ENCODE measurements around the gene MOB3B. TPM values are rescaled to one million over a fixed set of nuclear protein-coding genes. Genes with fewer than 3 reads are reported as not detected.
"Not testable (repeated sequence)": the region's sequence is repeated elsewhere in the genome, so short reads cannot be mapped to it uniquely, and the experiment has no call there.

MOB3B gene
- total RNA-seq, 2 experiments from 2014 or later: 0.05 to 0.13 TPM

DNA sequence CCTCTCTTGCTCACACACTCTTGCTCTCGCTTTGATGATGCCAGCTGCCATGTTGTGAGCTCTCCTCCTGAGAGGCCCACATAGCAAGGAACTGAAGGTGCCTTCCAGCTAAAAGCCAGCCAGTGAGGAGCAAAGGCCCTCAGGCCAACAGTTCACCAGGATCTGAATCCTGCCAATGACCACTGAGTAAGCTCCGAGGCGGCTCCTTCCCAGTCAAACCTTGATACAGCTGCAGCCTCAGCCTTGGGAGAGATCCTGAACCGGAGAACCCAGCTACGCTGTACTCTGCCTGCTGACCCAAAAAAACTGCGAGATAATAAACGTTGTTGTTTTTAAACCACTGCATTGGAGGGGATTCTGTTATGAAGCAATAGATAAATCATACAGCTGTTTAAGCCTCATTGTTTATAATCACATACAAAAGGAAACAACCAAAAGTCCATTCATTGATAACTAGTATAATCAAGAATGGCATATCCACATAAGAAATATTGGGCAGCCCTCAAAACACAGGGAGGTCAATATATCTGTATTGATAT, 54.5 kb downstream of the MOB3B start:
- H3K4me3 Mint-ChIP-seq: no peak overlapping the region

DNA sequence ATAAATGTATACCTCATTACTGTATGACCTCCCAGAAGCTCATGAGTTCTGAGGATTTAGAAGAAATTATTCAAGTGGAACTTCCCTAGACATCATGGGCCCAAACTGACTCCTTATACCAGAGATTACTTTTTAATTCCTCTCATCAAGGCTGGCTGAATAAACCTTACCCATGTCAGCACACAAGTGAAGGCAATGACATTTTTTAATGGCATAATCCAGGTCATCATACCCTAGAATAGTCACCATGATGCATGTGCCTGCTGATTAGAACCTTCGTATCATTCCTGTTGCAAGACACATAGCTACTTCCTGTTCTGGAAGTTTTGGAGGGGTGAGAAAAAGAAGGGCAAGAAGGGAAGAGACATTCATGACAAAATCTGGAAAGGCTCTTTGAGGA, 55.3 kb downstream of the MOB3B start:
- DNase-seq: no peak
- Mint-ChIP-seq H3K4me1 (peaks cover under 1% of the 10 kb centered on the region), H3K27me3 (no peaks in the 10 kb centered on the region), H3K27ac (no peak overlapping the region), H3K36me3 (ENCODE audit: low read depth) (no peaks in the 10 kb centered on the region), H3K9me3 (no peaks in the 10 kb centered on the region), H3K4me3 (no peak overlapping the region)
- POLR2A ChIA-PET: no interaction called here
- CTCF ChIA-PET: no interaction called here

More for the DNA sequence above, 54.5 kb downstream of the MOB3B start:
- Mint-ChIP-seq H3K27ac (no peak overlapping the region), H3K4me1 (no peaks in the 10 kb centered on the region), H3K36me3 (ENCODE audit: low read depth) (no peaks in the 10 kb centered on the region), H3K9me3 (no peaks in the 10 kb centered on the region), H3K27me3 (no peaks in the 10 kb centered on the region)
- ChIA-PET CTCF (interaction anchor here (0.9 kb wide), 1 partner anchor 54 kb away, joined by 3 read pairs; the partner anchor contains the start of gene MOB3B), POLR2A (no interaction called here)
- DNase-seq: no peak

DNA sequence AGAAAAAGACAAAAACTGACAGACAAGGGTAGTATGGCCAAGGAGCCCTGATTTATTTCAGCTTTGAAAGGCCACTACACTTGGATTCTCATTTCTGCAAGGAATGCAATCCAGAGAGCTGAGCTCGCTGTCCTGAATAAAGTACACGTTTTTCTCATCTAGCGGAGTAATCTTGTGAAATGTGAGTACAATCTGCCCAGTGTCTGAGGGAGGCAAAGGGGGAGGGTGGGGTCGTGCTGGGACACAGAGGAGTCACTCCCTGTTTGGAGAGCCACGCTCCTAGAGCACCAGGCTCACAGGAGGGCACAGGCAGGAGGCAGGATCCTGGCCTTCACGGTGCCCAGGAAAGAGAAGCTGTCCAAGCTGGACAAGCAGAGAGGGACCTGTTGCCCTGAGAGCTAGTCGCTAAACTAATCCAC, 56.5 kb downstream of the MOB3B start:
- Mint-ChIP-seq H3K4me3 (no peak overlapping the region), H3K9me3 (no peaks in the 10 kb centered on the region)

DNA sequence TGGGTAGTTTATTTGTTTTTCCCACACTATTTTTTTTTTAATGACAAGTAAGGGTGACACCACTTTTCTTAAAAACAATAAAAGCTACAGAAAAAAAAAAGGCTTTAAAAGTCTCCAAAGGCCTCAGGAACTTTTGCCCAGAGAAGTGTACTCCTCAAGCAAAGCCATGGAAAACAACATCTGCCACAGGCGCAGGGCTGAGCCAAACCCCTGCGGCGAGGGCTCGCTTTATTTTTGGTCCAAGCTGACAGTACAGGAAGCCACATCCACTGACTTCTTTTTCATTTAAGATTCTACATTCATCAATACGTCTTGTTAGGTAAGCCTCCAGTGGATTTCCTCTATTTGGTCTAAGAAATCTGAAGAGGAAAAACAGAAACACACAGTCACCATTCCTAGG, 57.4 kb downstream of the MOB3B start:
- CTCF ChIA-PET: no interaction called here
- no peak overlapping the region for H3K27ac Mint-ChIP-seq
- no peaks in the 10 kb centered on the region for H3K9me3 Mint-ChIP-seq
- H3K36me3 Mint-ChIP-seq (ENCODE audit: low read depth): no peaks in the 10 kb centered on the region
- POLR2A ChIA-PET: no interaction called here
- H3K4me3 Mint-ChIP-seq: no peak overlapping the region
- H3K27me3 Mint-ChIP-seq: no peaks in the 10 kb centered on the region
- peaks cover 1% of the 10 kb centered on the region for H3K4me1 Mint-ChIP-seq
- no peak for DNase-seq

More for the DNA sequence above, 56.5 kb downstream of the MOB3B start:
- DNase-seq: no peak
- H3K36me3 Mint-ChIP-seq (ENCODE audit: low read depth): no peaks in the 10 kb centered on the region
- no peaks in the 10 kb centered on the region for H3K27me3 Mint-ChIP-seq
- H3K4me1 Mint-ChIP-seq: peaks cover 1% of the 10 kb centered on the region
- ChIA-PET POLR2A (no interaction called here), CTCF (no interaction called here)
- no peak overlapping the region for H3K27ac Mint-ChIP-seq

DNA sequence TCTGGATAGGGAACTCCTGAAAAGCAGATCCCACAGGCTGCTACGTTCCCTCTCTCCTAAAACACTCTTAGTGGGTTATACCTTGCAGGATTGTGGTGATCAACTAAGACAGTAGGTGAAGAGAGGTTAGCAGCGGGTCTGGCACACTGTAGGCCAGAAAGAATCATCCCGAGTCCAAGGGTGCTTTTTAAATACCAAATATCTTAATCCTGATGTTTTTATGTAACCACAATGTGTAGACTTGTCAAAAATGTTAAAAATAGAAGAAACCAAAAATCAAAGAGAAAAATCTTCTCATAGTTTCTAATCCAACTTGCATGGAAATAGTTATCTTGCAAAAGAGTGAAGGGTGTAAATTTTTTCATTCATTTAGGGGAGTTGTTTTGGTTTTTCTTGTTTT, 57.8 kb downstream of the MOB3B start:
- POLR2A ChIA-PET: no interaction called here
- Mint-ChIP-seq H3K9me3 (no peaks in the 10 kb centered on the region), H3K27ac (no peak overlapping the region), H3K27me3 (no peaks in the 10 kb centered on the region), H3K36me3 (ENCODE audit: low read depth) (no peaks in the 10 kb centered on the region), H3K4me3 (no peak overlapping the region), H3K4me1 (peaks cover 1% of the 10 kb centered on the region)
- DNase-seq: no peak
- CTCF ChIA-PET: no interaction called here

DNA sequence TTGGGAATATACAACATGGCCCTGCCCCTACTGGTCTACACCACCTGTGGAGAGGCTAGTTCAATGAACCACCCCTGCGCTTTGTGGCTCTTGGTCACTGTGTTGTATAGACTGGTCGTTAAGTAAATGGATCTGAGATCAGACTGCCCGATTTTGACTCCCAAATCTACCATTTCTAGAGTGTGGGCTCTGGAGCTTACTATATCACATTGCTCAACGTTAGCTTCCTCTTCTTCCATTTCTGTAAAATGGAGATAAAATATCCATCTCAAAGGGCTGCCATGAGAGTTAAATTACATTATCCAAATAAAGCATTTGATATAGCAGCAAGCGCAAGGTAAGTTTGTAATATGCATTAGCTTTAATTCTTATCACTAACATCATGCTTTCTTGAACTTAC, 58.2 kb downstream of the MOB3B start:
- peaks cover 1% of the 10 kb centered on the region for H3K4me1 Mint-ChIP-seq
- H3K9me3 Mint-ChIP-seq: no peaks in the 10 kb centered on the region
- H3K27ac Mint-ChIP-seq: no peak overlapping the region
- no peak for DNase-seq
- no peak overlapping the region for H3K4me3 Mint-ChIP-seq
- H3K27me3 Mint-ChIP-seq: no peaks in the 10 kb centered on the region
- CTCF ChIA-PET: no interaction called here
- POLR2A ChIA-PET: no interaction called here
- H3K36me3 Mint-ChIP-seq (ENCODE audit: low read depth): no peaks in the 10 kb centered on the region

DNA sequence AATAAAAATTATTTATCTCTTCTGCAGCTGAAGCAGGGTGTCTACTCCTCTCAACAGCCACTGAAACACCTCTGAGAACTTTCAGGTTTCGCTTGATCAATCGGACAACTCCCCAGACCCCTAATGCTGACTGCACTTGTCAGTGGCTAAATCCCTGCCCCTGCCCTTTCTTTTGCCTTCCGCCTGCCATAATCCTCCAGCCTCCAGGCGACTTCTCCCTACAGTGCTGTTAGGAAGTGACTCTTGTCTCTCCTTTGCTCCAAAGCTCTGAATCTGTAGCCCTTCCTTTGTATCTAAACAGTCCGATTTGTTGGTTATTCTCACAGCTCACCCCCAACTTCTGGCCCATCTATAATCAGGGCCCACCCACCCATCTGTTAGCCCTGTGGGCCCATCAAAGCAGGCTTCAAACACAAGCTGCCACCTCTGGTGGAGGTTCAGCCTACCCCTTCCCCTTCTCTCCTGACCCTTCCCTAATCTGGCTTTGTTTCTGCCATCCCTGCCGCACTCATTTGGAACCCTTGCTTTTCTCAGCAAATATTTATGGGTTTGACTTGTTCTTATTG, 59.2 kb downstream of the MOB3B start:
- CTCF ChIA-PET: no interaction called here
- DNase-seq: no peak
- Mint-ChIP-seq H3K9me3 (no peaks in the 10 kb centered on the region), H3K27ac (no peak overlapping the region), H3K4me3 (no peak overlapping the region), H3K36me3 (ENCODE audit: low read depth) (no peaks in the 10 kb centered on the region), H3K27me3 (no peaks in the 10 kb centered on the region), H3K4me1 (peaks cover 1% of the 10 kb centered on the region)
- POLR2A ChIA-PET: no interaction called here

DNA sequence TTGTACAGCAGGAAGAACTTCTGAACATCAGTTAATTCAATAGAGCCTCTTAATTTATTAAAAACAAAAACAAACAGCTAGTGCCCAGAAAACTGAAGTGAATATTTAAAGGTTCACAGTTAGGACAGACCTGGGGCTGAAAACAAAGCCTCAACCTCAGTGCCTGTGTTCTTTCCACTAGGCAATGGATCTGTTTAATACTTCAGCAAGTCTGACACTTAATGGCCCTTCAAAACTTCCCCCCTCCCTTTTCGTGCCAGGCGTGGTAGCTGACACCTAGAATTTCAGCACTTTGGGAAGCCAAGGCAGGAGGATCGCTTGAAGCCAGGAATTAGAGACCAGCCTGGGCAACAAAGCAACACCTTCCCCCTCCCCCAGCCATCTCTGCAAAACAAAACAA, 60.1 kb downstream of the MOB3B start:
- no peaks in the 10 kb centered on the region for H3K36me3 Mint-ChIP-seq (ENCODE audit: low read depth)
- peaks cover 1% of the 10 kb centered on the region for H3K4me1 Mint-ChIP-seq
- H3K4me3 Mint-ChIP-seq: no peak overlapping the region
- CTCF ChIA-PET: no interaction called here
- H3K9me3 Mint-ChIP-seq: no peaks in the 10 kb centered on the region
- no peaks in the 10 kb centered on the region for H3K27me3 Mint-ChIP-seq
- H3K27ac Mint-ChIP-seq: no peak overlapping the region
- POLR2A ChIA-PET: no interaction called here
- DNase-seq: no peak

DNA sequence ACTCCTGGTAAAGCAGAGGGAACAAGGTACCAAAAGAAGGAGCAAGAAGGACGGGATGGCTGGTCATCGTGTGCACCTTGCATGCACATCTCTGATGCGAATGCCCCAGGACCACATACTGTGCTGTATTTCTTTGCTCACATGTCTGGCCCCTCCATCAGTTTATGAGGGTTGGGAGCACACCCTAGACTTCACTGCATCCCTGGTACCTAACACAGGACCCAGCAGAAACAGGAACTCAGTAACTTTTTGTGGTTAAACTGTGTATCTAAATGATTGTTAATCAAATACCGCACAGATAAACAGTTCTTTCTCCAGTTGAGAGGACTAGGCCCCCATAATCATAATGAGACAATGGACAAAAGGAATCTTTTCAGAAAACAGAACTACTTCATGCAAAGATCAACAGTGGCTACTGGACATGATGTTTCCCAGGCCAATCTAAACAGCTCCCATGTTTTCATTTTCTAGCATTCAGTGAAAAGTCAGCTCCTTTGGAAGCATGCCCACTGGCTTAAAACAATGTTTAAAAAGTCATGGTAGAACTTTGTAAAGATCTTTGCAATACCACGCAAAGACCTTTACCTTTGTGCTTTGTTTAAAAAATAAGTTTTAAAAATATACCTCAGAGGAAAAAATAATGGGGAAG, 61.0 kb downstream of the MOB3B start:
- Mint-ChIP-seq H3K27me3 (no peaks in the 10 kb centered on the region), H3K4me3 (no peak overlapping the region), H3K36me3 (ENCODE audit: low read depth) (no peaks in the 10 kb centered on the region), H3K27ac (no peak overlapping the region), H3K9me3 (no peaks in the 10 kb centered on the region), H3K4me1 (peaks cover 1% of the 10 kb centered on the region)
- ChIA-PET POLR2A (no interaction called here), CTCF (interaction anchor here (0.6 kb wide), 1 partner anchor 53 kb away, joined by 4 read pairs; no protein-coding TSS in a partner anchor)
- no peak for DNase-seq

DNA sequence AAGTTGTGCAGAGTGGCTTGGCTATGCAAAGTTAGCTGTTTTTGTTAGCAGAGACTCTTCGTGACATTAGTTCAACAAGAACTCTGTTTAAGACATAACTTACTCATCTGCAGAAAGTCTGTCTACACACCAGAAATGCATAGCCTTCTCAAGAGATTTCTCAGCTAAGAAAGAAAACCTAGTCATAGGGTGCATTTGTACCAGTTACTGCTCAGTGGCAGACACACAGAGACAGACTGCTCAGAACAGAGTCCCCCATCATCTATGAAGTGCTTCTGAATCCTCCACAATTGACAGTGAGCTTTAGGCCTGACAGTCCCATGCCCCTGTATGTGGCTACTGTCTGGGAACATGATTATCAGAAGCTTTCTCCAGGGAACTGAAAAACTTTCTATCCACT, 61.6 kb downstream of the MOB3B start:
- Mint-ChIP-seq H3K27me3 (no peaks in the 10 kb centered on the region), H3K4me3 (no peak overlapping the region), H3K4me1 (peaks cover 1% of the 10 kb centered on the region), H3K36me3 (ENCODE audit: low read depth) (no peaks in the 10 kb centered on the region), H3K9me3 (no peaks in the 10 kb centered on the region), H3K27ac (no peak overlapping the region)
- CTCF ChIA-PET: no interaction called here
- no peak for DNase-seq
- POLR2A ChIA-PET: no interaction called here

DNA sequence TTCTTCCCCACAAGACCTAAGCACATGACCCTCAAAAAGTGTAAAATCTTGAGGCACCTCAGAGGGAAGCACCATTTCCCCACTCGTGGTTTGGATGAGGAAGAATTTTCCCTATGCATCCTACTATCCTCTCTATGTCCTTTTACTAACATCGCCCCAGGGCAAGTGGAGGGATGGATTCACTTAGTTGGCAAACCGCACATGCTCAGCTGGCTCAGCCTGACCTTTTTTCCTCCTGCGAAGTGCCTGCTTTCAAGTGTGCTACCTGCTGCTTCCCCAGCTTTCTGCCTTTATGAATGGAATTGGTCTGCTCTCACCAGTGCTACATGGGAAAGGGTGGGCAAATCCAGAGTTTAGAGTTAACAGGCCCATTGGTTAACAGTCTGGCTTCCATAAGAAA, 62.1 kb downstream of the MOB3B start:
- DNase-seq: no peak
- H3K27me3 Mint-ChIP-seq: no peaks in the 10 kb centered on the region
- H3K27ac Mint-ChIP-seq: no peak overlapping the region
- H3K4me3 Mint-ChIP-seq: no peak overlapping the region
- ChIA-PET POLR2A (no interaction called here), CTCF (no interaction called here)
- H3K36me3 Mint-ChIP-seq (ENCODE audit: low read depth): no peaks in the 10 kb centered on the region
- peaks cover 3% of the 10 kb centered on the region for H3K4me1 Mint-ChIP-seq
- no peaks in the 10 kb centered on the region for H3K9me3 Mint-ChIP-seq

DNA sequence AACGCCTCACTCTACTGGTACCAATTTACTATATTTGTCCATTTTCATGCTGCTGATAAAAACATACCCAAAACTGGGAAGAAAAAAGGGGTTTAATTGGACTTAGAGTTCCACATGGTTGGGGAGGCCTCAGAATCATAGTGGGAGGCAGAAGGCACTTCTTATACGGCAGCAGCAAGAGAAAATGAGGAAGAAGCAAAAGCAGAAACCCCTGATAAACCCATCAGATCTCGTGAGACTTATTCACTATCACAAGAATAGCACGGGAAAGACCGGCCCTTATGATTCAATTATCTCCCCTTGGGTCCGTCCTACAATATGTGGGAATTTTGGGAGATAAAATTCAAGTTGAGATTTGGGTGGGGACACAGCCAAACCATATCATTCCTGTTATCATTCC, 63.1 kb downstream of the MOB3B start:
- not testable (repeated sequence) for H3K36me3 Mint-ChIP-seq (ENCODE audit: low read depth)

DNA sequence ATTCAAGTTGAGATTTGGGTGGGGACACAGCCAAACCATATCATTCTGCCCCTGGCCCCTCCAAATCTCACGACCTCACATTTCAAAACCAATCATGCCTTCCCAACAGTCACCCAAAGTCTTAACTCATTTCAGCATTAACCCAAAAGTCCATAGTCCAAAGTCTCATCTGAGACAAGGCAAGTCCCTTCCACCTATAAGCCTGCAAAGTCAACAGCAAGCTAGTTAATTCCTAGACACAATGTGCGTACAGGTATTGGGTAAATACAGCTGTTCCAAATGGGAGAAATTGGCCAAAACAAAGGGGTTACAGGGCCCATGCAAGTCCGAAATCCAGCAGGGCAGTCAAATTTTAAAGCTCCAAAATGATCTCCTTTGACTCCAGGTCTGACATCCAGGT, 64.7 kb downstream of the MOB3B start:
- DNase-seq; H3K9me3 Mint-ChIP-seq; CTCF ChIA-PET; POLR2A ChIA-PET; H3K4me1 Mint-ChIP-seq; H3K4me3 Mint-ChIP-seq; H3K27ac Mint-ChIP-seq; H3K27me3 Mint-ChIP-seq; H3K36me3 Mint-ChIP-seq (ENCODE audit: low read depth): not testable (repeated sequence)

More for the DNA sequence above, 63.1 kb downstream of the MOB3B start:
- H3K9me3 Mint-ChIP-seq, POLR2A ChIA-PET, H3K4me3 Mint-ChIP-seq, CTCF ChIA-PET, H3K27ac Mint-ChIP-seq, H3K4me1 Mint-ChIP-seq, DNase-seq, H3K27me3 Mint-ChIP-seq: not testable (repeated sequence)

DNA sequence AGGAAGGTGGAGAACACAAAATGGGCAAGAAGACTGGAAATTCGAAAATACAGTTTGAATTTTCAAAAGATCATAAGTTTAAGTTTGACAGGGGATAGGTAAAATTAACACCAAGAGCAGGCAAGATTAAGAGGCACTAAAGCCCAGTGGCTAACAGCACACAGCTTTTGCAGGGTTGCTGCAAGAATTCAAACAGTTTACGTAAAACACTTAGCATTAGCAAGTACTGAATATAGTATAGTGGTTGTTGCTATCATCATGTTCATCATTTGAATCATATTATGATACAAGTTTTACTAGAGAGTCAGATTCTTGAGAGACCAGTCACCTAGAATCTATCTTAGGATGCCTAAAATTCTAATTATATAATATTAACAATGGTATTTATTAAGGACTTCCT, 66.8 kb downstream of the MOB3B start:
- Mint-ChIP-seq H3K4me1 (peaks cover 1% of the 10 kb centered on the region), H3K4me3 (no peak overlapping the region), H3K36me3 (ENCODE audit: low read depth) (no peaks in the 10 kb centered on the region), H3K27ac (no peak overlapping the region), H3K9me3 (no peaks in the 10 kb centered on the region), H3K27me3 (no peaks in the 10 kb centered on the region)
- no peak for DNase-seq
- CTCF ChIA-PET: no interaction called here
- POLR2A ChIA-PET: no interaction called here

Data from activated CD4-positive, alpha-beta memory T cell treated with anti-CD3 and anti-CD28 coated beads, Interleukin-2, amount 10 ng/mL, durations not matched to agents 7 days and 5 days (primary cell).